Left hindlimb (tissue), 1 donor: Measurements from ENCODE around the gene CSMD2.

ENCODE experiments used
- DNase-seq: peaks from one replicate; pipeline ENCODE4 v3.0.0-alpha.2; 2018

Gene CSMD2

GRCh38 chr1:33465316-33465715, 699.7 kb downstream of the CSMD2 start:
- no peak for DNase-seq

DNA sequence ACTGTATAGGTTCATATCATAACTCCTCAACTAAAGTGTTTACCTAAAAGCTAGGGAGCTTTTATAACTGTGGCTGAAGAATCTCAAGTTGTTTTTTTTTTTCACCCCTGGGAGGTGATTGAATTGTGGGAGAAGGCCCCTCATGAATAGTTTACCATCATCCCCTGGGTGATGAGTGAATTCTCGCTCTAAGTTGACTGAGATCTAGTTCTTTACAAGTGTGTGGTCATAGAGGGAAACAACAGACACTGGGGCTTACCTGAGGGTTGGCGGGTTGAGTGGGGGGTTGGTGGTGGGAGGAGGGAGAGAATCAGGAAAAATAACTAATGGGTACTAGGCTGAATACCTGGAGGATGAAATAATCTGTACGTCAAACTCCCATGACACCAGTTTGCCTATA, 700.5 kb downstream of the CSMD2 start:
- DNase-seq, result no peak
